ENCODE data around the gene IL27RA.

- TF ChIP-seq CTCF (IDR thresholded peaks at IDR 0.05; ENCODE audit: low read length) (no peak), EZH2 (IDR thresholded peaks at IDR 0.05; ENCODE audit: borderline replicate concordance, low read length) (no peak)
Observed at GRCh38 chr19:14006766-14007562, 24.6 kb upstream of the IL27RA start.
